COLO668 (cell line): Measurements from ENCODE around the gene PLD1.
"Not testable (repeated sequence)": the region's sequence is repeated elsewhere in the genome, so short reads cannot be mapped to it uniquely, and the experiment has no call there.

Source experiments
- DNase-seq: peaks from one replicate; lab custom pipeline; 2025; ENCODE audit not compliant: unreplicated experiment; lab: John Stamatoyannopoulos, UW

The PLD1 gene

GRCh38 chr3:171815973-171816595 is 5.8 kb upstream of the PLD1 start:
- no peak for DNase-seq

GRCh38 chr3:171814662-171815061 is 4.4 kb upstream of the PLD1 start:
- not testable (repeated sequence) for DNase-seq

- no peak for DNase-seq
These were observed 3.7 kb upstream of the PLD1 start for GRCh38 chr3:171813897-171814460.

- DNase-seq = no peak
These were observed 3.1 kb upstream of the PLD1 start for GRCh38 chr3:171813278-171813896.

- no peak for DNase-seq
These were observed 2.5 kb upstream of the PLD1 start for GRCh38 chr3:171812811-171813210.

GRCh38 chr3:171811913-171812335 is 1.6 kb upstream of the PLD1 start:
- DNase-seq = no peak

- DNase-seq = no peak
These were observed 1.1 kb upstream of the PLD1 start for GRCh38 chr3:171811295-171811912.

- no peak for DNase-seq
These were observed 479 bp upstream of the PLD1 start for GRCh38 chr3:171810629-171811294.

- no peak for DNase-seq
These were observed 747 bp downstream of the PLD1 start for GRCh38 chr3:171809611-171809860.

- DNase-seq = no peak
These were observed 2.5 kb downstream of the PLD1 start for GRCh38 chr3:171807806-171808205.

GRCh38 chr3:171807129-171807675 is 3.1 kb downstream of the PLD1 start:
- no peak for DNase-seq

- DNase-seq = no peak
These were observed 3.8 kb downstream of the PLD1 start for GRCh38 chr3:171806200-171807128.

- DNase-seq = no peak
These were observed 4.6 kb downstream of the PLD1 start for GRCh38 chr3:171805687-171806086.

GRCh38 chr3:171804618-171805389 is 5.5 kb downstream of the PLD1 start:
- DNase-seq = no peak

- no peak for DNase-seq
These were observed 7.2 kb downstream of the PLD1 start for GRCh38 chr3:171803044-171803443.

- no peak for DNase-seq
These were observed 7.7 kb downstream of the PLD1 start for GRCh38 chr3:171802590-171802956.

- no peak for DNase-seq
These were observed 8.3 kb downstream of the PLD1 start for GRCh38 chr3:171801738-171802589.

- no peak for DNase-seq
These were observed 10.8 kb downstream of the PLD1 start for GRCh38 chr3:171799501-171799900.

- no peak for DNase-seq
These were observed 12.4 kb downstream of the PLD1 start for GRCh38 chr3:171797873-171798272.
